Activated CD8-positive, alpha-beta memory T cell treated with anti-CD3 and anti-CD28 coated beads, Interleukin-2, amount 50 U/mL, for 1 hour (primary cell): ENCODE results near the gene ZNF678.
A peak's percentile ranks its signal among the peaks of the same experiment; 100 is the strongest.

Source experiments
- DNase-seq: peaks from one replicate; pipeline ENCODE4 v3.0.0-alpha.2; 2020; ENCODE audit errors: extremely low read depth

The ZNF678 gene

GRCh38 chr1:227563324-227564201 lies at the start of gene ZNF678:
Gene ZNF678, plus strand, starts transcription at chr1:227563556. Its CDS starts 87,436 bp downstream, at chr1:227650992.
- DNase-seq, result peak; percentile 75

- no peak for DNase-seq
Measured at GRCh38 chr1:227518876-227519275, 44.5 kb upstream of the ZNF678 start.

DNA sequence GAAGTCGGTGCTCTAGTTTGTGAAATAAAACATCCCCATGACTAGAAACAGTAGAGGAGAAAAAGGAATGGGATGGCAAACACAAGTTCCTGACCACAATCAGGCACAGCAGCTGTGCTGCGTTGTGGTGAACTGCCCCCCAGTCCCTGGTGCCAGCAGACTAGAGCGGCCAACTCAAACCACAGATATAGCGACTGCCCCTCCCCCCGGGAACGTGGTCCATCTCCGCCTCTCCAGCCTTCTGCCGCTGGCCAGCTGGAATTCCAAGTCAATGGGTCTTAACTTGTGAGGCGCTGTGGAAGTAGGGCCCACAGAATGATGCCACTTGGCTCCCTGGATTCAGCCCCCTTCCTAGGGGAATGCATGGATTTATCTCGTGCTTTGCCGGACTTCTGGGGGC lies 41.6 kb upstream of the ZNF678 start:
- DNase-seq, result no peak

DNA sequence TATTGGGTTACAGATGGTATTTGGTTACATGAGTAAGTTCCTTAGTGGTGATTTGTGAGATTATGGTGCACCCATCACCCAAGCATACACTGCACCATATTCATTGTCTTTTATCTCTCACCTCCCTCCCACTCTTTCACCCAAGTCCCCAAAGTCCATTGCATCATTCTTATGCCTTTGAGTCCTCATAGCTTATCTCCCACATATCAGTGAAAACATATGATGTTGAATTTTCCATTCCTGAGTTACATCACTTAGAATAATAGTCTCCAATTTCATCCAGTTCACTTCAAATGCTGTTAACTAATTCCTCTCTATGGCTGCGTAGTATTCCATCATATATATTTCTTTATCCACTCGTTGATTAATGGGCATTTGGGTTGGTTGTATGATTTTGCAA lies 36.8 kb upstream of the ZNF678 start:
- DNase-seq, result no peak

DNA sequence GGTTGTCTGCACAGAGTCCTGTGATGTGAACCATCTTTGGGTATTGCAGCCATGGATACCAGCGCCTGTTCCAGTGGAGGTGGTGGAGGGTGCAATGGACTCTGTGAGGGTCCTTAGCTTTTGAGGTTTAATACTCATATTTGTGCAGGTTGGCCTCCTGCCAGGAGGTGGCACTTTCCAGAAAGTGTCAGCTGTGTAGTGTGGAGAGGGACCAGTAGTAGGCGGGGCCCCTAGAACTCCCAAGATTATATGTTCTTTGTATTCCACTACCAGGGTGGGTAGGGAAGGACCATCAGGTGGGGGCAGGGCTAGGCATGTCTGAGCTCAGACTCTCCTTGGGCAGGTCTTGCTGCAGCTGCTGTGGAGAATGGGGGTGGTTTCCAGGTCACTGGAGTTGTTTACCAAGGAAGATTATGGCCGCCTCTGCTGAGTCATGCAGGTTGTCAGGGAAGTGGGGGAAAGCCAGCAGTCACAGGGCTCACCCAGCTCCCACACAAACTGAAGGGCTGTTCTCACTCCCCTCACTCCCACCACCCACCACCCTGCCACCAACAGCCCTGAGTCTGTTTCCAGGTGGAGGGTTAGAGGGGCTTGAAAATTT lies 31.2 kb upstream of the ZNF678 start:
- no peak for DNase-seq

- no peak for DNase-seq
Measured at GRCh38 chr1:227540170-227541098, 22.9 kb upstream of the ZNF678 start.

DNA sequence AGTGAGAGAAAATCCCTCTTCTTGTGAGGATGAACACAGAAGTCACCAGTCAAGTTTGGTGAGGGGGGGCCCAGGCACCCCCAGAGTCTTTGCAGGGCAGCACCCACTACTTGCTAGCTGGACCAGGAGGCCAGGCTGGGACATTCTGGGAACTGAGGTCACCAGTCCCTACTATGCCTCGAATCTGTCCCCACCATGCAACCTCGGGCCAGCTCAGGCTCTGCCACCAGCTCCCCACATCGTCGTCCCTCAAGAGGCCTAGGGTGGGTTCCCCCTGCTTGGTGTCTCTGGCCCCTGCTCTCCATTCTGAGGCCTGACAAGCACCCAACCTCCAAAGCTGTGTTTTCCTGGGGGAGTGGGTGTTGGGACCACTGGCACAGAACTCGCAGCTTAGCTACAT lies 22.2 kb upstream of the ZNF678 start:
- DNase-seq, result no peak

DNA sequence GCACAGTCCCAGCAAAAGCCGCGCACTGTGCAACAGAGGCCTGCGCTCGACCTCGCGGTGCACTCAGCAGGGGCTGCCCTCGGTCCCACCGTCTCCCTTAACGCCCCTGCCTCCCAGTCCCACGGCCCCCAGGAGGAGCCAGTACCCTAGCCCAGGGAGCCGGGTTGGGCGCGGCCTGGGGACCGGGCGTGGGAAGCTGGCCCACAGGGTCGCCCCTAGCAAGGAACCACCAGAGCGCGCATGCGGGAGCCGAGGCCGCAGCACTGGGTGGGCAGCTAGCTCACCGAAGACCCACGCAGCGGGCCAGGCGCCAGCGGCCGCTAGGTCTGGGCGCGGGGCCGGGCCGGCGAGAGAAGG lies 21.6 kb upstream of the ZNF678 start:
- DNase-seq, result no peak

DNA sequence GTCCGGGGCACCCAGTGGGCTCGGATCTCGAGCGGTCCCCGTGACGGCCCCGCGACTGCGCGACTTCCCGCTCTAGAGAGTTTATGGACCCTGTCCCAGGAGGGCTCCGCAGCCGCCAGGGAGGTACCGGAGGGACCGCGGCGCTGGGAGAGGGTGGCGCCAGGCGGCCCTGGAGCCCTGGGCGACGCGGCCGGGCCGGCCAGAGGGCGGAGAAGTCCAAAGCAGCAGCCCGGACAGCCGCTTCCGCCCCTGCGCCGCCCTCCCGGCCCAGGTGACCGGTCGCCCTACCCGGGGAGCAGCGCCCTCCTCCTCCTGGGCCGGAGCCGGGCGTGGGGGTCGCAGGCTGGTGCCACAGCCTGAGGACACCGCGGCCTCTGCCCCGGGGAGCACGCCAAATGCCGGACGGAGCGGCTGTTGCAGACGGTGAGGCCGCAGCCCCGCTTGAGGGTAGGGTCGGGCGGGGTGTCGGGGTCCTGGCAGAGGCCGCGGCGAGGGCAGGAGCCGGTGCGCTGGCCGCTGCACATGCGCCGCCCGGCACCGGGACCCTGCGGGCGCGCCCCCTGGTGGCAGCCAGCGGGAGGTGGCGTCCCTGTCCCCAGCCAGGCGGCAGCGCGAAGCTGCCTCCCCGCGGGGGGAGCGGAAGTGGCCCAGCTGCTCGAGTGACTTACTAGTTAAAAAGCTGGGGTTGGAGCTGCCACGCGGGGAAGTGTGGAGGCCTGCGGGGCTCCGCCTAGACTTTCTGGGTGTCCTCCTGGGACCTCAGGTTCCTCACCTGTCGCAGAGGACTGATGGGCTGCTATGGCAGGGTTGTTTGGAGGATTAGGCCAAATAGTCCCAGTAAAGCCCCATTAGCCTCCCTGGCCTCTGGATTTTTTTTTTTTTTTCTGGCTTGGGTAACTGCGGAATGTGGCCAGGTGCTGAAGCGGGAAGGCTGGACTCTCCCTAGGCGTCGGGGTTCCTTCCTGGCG lies 20.9 kb upstream of the ZNF678 start:
- peak; percentile 51 for DNase-seq

- DNase-seq, result no peak
Measured at GRCh38 chr1:227543283-227544066, 19.9 kb upstream of the ZNF678 start.

GRCh38 chr1:227544067-227545050 lies 19.0 kb upstream of the ZNF678 start:
- no peak for DNase-seq

- no peak for DNase-seq
Measured at GRCh38 chr1:227545361-227545760, 18.0 kb upstream of the ZNF678 start.

DNA sequence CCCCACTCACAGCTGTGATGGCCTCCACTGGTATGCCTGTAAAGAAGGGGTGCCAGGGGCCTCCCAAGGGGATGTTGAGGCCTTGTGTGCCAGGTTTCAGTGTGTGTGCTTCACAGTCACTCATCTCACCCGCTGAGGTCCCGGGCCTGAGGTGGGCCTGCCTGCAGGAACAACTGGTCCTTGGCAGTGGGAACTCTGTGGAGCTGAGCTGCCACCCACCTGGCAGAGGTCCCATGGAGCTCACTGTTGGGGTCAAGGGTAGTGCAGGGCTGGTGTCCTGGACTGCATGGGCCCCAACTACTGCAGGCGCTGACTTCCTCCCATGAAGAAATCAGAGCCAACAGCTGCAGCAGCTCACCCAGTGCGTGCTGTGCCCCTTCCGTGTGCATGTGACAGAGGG lies 17.3 kb upstream of the ZNF678 start:
- no peak for DNase-seq

GRCh38 chr1:227546598-227547309 lies 16.6 kb upstream of the ZNF678 start:
- no peak for DNase-seq

GRCh38 chr1:227547310-227548118 lies 15.8 kb upstream of the ZNF678 start:
- no peak for DNase-seq

DNA sequence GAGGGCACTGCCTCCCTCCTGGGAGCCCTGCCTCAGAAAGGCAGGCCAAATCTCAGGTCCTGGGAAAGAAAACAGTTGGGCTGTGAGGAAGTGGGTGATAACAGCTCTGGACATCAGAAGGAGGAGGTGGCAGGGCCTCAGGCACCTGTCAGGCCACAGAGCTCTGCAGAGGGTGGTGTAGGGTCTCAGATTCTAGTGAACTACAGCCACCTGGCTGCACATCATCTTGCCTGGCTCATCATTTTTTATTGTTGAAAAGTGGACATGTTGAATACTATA lies 15.3 kb upstream of the ZNF678 start:
- no peak for DNase-seq

DNA sequence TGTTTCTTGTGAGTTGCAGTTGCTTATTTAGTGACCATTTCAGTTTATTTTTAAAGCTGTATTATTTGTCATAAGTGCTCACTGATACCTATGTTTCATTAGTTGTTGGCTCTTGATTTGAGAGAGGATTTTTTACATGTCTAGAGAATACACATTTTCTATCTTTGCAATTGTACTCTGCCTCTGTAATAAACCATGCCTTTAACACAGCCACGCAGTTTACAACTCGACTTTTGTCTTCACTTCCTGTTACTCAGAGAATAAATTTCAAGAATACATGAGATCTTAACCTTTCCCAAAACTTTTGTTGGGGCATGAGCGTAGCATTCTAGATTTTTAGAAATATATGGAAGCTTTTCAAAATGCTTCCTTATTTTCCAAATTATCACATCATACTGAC lies 14.9 kb upstream of the ZNF678 start:
- DNase-seq, result no peak

GRCh38 chr1:227549892-227550291 lies 13.5 kb upstream of the ZNF678 start:
- DNase-seq, result no peak
